Ammon's horn (tissue), 1 donor: ENCODE measurements around the gene CD300LF.

Experiments used
- DNase-seq: peaks from one replicate; pipeline ENCODE4 v3.0.0-alpha.2; 2016; ENCODE audit warnings: low spot score

CD300LF gene

GRCh38 chr17:74686761-74687160 lies 26.0 kb downstream of the CD300LF start:
- DNase-seq, result no peak

GRCh38 chr17:74682471-74683190 lies 30.1 kb downstream of the CD300LF start:
- DNase-seq, result no peak

DNA sequence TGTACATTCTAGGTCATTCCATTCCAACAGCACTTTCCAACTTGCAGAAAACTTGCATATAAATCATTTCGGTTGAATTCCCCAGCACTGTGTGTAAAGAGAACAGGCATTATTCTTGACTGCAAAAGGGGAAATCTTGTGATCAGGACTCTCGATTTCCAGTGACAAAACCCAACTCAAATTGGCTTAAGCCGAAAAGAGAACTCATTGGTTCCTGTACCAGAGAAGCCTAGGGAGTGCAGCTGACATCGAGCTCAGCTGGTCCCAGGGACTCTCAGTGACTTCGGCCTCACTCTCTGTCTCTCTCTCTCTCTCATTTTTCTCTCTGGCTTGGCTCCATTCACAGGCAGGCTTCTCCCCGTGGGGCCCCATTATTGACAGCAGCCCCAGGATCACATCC lies 30.7 kb downstream of the CD300LF start:
- DNase-seq, result peak; percentile 40

- no peak for DNase-seq
Measured at GRCh38 chr17:74680941-74681340, 31.8 kb downstream of the CD300LF start.

GRCh38 chr17:74680213-74680612 lies 32.5 kb downstream of the CD300LF start:
- DNase-seq, result no peak

- no peak for DNase-seq
Measured at GRCh38 chr17:74679374-74679773, 33.3 kb downstream of the CD300LF start.

GRCh38 chr17:74678541-74678940 lies 34.2 kb downstream of the CD300LF start:
- DNase-seq, result no peak

GRCh38 chr17:74677558-74678466 lies 34.9 kb downstream of the CD300LF start:
- peak; percentile 43 for DNase-seq

- DNase-seq, result peak; percentile 68
Measured at GRCh38 chr17:74671031-74671771, 41.5 kb downstream of the CD300LF start.

- DNase-seq, result no peak
Measured at GRCh38 chr17:74670329-74670728, 42.4 kb downstream of the CD300LF start.

GRCh38 chr17:74663561-74663960 lies 49.2 kb downstream of the CD300LF start:
- DNase-seq, result no peak

DNA sequence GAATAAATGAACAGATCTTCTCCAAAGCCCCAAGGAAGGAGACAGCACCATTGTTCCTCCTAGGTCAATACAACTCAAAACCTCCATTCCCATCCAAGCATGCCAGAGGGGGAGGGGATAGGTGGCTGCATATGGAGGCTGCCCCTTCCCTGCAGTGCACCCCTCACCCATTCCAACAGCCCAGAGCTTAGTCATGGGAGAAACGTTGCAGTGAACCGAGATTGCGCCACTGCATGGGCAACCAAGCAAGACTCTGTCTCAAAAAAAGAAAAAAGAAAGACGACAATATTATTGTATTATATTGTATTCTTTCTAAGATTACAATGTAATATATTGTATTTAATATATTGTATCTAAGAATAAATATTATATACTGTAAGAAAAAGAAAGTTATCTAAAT lies 52.8 kb downstream of the CD300LF start:
- no peak for DNase-seq

- no peak for DNase-seq
Measured at GRCh38 chr17:74658620-74659019, 54.1 kb downstream of the CD300LF start.

- DNase-seq, result no peak
Measured at GRCh38 chr17:74654742-74655141, 58.0 kb downstream of the CD300LF start.

DNA sequence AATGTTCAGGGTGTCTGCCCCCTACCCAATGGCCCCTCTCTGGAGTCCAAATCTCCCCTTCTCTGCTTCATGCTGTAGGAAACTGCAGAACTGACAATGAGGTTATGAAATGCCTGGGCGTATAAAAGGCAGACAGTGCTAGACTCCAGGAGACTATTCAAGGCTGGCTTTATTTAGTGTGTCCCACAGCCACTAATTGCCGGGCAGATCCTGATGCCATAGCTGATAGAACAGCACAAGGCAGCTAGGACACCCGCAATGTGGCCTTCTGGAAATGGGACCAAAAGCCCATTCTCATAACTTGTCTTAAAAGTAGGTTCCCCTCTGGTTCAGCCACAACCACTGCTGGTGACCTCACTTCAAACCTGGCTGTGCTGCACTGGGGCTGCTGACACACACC lies 60.7 kb downstream of the CD300LF start:
- no peak for DNase-seq

DNA sequence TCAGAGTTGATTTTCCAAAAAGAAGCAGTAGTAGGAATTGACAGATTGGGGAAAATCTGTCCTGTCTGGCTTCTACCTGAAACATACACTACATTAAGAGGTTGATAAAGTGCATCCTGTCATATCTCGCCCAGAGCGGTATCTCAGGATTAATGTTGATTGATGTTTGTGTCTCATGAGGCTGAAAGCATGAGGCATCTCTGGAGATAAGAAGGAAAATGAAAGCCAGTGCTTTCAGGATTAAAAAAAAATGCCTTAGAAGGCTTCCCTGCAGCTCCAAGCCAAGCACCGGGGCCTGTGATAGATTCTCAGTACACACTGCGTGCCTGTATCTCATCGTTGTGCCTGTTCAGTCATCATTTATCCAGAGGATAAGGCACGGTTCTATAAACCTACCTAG lies 62.8 kb downstream of the CD300LF start:
- DNase-seq, result no peak

DNA sequence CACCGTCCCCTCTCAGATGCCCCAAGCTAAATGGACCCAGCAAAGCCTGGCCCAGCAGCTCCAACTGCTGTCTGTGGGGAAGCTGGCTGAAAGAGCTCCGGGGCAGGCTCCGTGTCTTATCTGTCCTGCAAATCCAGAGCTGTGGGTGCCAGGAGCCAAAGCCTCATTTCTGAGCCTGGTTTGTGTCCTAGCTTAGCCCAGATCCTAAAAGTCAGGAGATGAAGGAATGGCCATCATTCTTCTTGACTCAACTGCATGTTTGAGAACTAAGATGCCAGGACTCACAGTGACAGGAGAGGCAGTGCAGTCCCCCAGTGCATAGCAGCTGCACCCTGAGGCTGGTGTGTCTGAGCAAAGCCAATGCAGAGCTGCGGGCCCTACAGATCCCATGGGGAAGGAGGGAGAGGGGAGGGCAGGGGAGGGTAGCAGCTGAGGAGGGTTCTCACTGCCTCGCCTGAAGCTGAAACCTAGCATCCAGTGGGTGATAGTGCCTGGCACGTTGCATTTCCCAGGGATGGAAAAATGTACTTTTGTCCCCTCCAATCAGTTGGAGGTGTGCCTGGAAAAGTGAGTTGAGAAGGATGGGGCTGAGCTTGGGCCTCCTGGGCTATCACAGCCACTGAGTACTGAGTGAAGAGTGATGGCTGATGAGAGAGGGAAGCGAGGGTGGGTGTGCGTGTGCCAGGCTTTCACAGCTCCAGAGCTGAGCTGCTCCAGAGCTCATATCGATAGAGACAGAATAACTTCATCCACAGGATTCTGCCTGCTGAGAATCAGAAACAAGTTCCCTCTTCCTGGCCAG lies 64.7 kb downstream of the CD300LF start:
- DNase-seq, result no peak

DNA sequence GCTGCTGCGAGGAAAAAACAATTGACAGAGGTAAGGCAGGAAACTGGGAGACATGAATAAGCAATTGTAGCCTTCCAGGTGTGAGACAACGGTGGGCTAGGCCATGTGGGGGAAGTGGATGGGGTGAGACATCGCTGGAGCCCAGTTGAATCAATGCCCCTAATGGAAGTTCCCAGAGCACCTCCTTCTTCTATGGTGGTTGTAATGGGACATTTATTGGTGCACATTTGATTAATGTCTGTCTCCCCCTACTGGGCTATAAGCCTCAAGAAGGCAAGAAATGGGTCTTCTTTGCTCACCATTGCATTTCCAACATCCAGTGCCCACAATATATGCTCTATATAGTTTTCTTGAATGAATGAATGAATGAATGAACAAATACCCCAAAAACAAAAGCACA lies 66.5 kb downstream of the CD300LF start:
- DNase-seq, result no peak

DNA sequence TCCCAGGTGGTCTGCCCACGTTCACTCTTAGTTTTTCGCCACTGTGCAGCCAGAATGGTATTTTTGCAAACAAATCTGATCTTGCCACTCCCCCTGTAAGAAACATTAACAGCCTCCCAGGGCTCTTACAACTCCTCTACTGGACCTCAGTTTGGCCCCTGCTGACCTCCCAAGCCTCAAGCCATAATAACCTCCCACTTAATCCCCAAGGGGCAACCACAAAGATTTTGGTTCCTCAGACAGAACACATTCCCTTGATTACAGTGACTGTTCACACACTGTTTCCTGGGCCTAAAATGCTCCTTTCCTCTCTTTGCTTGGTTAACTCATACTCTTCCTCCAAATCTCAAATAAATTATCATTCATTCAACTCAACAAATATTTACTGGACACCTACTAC lies 67.7 kb downstream of the CD300LF start:
- DNase-seq, result no peak

DNA sequence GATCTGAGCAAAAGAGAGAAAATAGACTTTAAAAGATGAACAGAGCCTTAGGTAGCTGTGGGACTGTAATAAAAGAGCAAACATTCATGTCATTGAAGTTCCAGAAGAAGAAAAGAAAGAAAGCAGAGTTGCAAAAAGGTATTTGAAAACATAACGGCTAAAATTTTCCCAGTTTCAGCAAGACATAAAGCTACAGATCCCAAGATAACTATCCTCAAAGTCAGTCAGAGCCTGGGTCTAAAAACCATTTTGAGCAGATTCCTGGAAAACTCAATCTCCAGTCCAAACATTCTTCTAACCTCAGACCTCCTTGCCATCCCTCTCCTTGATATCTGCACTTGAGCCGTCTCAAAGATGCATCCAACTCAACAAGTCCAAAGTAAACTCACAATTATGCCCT lies 68.3 kb downstream of the CD300LF start:
- no peak for DNase-seq
